Epidermal melanocyte (primary cell): Measurements from ENCODE around the gene CELSR3.

Source experiments
- DNase-seq: peaks from one replicate; pipeline ENCODE4 v3.0.0; 2011; ENCODE audit warnings: low spot score; ENCODE audit not compliant: insufficient read length

The CELSR3 gene

DNA sequence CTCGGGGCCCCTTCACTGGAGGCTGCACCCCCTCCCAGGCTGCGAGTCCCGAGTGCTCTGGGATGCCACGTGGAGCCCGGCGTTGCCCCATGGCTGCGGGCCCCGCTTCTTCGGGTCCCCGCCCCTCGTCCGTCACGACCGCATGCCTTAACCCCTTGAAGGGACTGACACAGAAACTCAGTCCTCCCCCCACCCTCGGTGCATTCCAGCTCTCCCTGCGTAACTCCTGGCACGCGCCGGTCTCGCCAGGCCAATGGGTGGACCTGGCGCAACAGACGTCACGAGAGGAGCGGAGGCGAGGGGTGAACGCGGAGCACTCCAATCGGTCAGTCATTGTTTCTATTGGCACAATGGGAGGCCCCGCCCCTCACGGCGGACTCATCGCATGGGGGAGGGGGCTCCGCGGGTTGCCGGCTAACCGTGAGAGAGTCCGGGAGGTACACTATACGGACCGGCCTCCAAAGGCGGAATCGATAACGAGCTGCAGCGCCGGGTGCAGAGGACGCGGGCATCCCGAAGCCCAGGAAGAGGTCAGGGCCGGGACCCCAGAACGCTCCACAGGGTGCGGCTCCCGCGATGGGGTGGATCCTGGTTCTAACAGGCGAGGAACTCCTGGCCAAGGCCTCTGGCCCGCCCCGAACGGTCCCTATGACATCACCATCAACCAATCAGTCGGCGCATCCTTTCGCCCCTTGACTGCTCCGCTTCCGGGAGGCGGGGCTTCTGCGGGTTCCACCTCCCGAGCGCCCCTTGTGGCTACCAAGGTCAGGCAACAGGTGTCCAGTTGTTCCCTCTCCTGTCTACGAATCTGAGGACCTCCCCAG, 1.0 kb upstream of the CELSR3 start:
- DNase-seq: peak; percentile 99

DNA sequence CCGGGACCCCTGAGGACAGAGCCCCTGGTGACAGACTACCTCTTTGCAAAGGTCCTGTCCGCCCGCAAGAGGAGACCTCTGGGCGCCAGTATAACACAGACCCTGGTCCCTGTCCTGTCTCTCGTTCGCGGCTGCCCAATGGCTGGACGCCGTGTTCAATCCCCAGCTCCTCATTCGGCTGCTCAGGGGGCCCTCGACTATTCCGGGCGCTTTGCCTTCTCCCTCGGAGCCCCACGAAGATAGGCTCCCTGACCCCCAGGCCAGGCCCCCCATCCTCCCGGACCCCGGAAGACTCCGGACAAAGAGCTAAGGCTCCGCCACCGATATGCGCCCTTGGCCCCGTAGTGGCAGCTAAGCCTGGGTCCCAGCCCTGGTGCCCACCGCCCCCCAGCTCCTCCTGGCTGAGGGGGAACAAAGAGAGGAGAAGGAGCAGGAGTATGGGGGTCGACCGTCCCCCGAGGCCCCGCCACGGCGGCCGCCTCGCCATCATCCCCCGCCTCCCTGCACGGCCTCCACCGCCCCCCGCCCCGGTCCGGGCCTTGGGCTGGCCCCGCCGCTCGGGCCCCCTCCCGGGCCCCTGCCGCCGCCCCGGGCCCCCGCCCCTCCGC, 437 bp downstream of the CELSR3 start:
- no peak for DNase-seq

GRCh38 chr3:48661501-48662144, 1.1 kb downstream of the CELSR3 start:
- peak; percentile 85 for DNase-seq

DNA sequence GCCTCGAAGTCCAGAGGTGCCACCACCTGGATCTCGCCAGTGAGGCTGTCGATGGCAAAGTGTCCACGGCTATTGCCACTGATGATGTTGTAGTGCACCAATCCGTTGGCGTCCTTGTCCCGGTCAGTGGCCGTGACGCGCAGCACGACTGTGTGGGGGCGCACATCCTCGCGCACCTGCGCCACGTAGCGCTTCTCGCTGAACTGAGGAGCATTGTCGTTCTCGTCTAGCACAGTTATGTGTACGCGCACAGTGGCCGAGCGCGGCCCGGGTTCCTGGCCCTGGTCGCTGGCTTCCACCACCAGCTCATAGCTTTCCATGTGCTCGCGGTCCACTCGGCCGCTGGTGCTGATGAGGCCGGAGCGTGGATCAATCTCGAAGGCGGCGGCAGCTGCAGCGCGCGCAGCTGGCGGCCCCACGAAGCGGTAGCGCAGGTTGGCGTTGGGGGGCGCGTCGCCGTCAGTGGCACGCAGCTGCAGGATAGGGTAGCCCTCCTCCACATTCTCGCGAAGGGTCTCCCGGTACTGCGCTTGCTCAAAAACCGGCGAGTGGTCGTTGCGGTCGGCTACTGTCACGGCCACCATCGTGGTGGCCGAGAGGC, 1.8 kb downstream of the CELSR3 start:
- DNase-seq: no peak

DNA sequence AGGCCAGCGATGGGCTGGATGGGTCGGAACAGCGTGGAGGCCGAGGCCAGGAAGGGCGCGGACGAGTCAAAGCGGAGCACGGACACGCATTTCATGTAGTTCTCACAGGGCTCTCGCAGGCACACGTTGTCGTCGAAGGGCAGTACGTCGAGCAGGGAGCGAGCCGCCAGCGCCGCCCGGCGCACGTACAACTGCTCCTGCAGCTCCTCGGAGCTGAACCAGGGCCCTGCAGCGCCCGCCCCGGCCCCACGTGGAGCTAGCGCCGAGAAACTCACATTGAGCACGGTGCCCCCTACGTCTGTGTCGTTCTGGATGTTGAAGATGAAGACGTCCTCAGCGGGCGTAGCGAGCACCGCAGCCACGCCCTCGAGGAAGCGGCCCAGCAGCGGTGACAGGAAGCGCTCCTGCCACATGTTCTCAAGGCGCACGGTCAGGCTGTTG, 5.8 kb downstream of the CELSR3 start:
- DNase-seq: no peak

- peak; percentile 90 for DNase-seq
Measured at GRCh38 chr3:48656061-48656840, 6.4 kb downstream of the CELSR3 start.

GRCh38 chr3:48655606-48656005, 7.1 kb downstream of the CELSR3 start:
- no peak for DNase-seq

DNA sequence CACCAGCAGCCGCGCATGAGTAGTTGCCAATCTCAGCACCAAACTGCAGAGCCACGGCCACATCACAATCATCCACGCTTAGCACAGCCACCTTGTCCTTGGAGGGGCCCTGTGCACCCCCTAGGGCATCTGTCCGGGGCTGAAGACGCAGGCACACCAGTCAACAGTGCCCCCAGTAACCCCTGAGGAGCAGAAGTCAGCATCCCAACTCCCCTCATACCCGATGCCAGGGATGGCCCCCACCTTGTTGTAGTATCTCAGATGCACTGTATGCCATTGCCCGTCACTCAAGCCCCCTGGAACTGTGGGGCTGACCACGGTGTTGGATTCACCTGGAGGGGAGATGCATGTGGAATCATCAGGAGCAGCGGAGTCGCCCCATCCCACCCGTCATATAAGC, 7.6 kb downstream of the CELSR3 start:
- no peak for DNase-seq

DNA sequence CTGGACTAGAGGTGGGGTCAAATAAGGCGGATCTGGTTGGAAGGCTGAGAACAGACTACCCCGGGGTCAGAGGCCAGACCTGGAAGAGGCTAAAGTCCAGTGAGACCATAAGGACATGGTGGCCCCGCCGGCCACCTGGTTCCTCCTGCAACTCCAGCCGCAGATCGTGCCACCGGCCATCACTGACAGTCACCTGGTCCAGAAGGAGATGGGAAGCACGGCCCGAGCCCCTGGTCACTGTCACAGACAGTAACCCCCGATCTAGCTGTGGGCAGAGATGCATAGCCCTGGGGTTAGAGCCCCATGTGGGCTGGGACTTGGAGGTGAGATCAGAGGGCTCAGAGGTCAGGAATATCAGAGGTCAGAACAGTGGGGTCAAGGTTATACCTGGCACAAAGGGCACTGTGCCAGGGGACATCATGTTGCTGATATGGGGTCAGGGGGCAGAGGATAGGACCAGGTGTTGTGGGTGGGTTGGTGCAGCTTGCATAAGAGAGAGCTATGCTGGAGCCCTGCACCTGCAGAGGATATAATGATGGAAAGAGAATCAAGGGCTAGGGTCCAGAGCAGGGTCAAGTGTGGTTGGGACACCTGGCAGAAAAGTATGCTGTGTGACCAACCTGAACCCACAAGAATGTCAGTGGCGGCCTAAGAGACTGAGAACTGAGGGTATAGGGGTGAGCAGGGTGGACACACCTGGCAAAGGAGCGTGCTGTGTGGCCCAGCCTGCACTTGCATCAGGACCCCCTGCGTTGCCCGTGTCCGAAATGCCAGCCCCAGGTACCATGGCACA, 9.6 kb downstream of the CELSR3 start:
- DNase-seq: no peak

- no peak for DNase-seq
Measured at GRCh38 chr3:48651771-48652170, 10.9 kb downstream of the CELSR3 start.

DNA sequence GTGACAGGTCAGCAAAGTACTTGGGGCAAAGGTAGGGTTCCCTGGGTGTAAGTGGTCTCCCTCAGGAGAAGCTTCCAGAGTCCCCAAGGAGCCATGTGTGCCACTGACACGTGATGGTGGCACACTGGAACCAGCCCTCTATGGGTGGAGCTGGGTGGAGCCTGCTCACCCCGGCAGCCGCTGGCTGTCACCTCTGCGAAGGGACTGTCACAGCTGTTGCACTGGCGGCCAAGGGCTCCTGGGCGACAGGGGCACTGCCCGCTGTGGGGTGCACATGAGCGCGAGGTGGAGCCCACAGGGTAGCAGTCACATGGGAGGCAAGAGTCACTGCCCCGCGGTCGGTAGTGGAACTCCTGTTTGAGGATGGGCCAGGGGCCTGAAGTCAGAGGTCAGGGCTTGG, 12.0 kb downstream of the CELSR3 start:
- no peak for DNase-seq

GRCh38 chr3:48648188-48648850, 14.4 kb downstream of the CELSR3 start:
- DNase-seq: no peak

- DNase-seq: no peak
Measured at GRCh38 chr3:48647714-48648113, 15.0 kb downstream of the CELSR3 start.

- DNase-seq: no peak
Measured at GRCh38 chr3:48644898-48645760, 17.6 kb downstream of the CELSR3 start.

GRCh38 chr3:48642605-48643004, 20.1 kb downstream of the CELSR3 start:
- DNase-seq: no peak

- DNase-seq: no peak
Measured at GRCh38 chr3:48641396-48641795, 21.3 kb downstream of the CELSR3 start.

- DNase-seq: no peak
Measured at GRCh38 chr3:48639944-48640606, 22.6 kb downstream of the CELSR3 start.

DNA sequence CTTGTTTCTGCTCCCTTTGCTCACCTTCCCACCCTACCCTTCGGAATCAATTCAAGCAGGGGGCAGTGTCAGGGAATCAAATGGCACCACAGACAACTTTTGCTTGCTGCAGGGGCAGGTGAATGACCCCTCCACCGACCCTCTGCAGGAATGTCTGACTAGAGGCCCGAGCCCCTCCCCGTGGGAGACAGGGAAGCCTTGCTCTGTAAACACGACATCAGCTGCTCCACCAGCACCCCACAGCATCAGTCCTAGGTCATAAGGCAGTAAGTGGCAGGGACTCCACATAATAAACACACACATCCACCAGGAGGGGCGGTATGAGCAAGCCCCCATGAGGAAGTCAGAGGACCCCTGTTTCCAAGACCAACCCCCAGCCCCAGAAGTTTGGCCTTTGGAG, 25.4 kb downstream of the CELSR3 start:
- DNase-seq: no peak
